Stomach (tissue), 4 donors: ENCODE results near the gene FOXI1.

Experiments used
- CTCF ChIP-seq, 7 experiments: fragments of 450-650 bp in 4 of 7; fragments of 200-600 bp in 3 of 7; sonication (generic) in 3 of 7; IDR thresholded peaks; one replicate each; pipeline ENCODE4 v1.5.1; 2016 to 2019; ENCODE audit warnings: antibody characterized with exemption in 7 of 7, control low read depth in 2 of 7, mild to moderate bottlenecking in 1 of 7
- EP300 ChIP-seq: sonication (generic); formaldehyde crosslinking; IDR thresholded peaks from one replicate; pipeline ENCODE4 v1.6.1; 2017; ENCODE audit warnings: antibody characterized with exemption
- POLR2A ChIP-seq, 4 donors: fragments of 450-650 bp; IDR thresholded peaks; one replicate each; pipeline ENCODE4 v1.6.1; 2016; ENCODE audit warnings: antibody characterized with exemption in 4 of 4, control low read depth in 2 of 4, mild to moderate bottlenecking in 1 of 4, moderate library complexity in 1 of 4
- POLR2AphosphoS5 ChIP-seq, 3 donors: sonication (generic); formaldehyde crosslinking; IDR thresholded peaks; one replicate each; pipeline ENCODE4 v1.6.1; 2016; ENCODE audit warnings: antibody characterized with exemption in 3 of 3

DNA sequence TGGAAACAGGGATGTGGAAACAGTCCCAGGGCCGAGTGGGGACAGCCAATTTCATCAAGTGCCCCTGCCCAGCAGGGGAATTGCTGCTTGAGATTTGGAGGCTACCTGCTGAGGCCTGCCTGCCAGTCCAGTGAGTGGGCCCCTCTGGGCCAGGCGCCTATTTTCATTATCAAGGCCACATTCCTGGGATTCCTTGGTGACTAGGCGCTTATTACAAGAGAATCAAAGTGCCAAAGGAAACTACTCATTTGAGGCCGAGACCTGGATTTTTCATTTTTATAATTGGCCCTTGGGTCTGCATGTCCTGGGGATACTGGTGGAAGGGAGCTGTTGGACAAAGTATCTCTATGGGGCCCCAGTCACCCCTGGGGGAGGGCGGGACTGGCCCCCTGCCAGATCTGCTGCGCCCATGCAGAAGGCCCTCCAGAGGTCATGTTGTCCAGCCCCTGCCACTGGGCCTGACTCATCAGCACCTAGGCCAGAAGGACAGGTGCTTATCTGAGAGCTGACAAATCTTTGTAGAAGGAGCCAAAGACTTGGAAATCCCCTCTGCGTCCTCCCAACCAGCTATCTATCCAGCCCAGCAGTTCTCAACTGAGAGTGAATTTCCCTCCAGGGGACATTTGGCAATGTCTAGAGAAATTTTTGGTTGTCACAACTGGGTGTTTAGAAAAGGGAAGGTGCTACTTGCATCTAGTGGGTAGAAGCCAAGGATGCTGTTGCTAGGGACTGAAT is 45.6 kb downstream of the FOXI1 start:
- TF ChIP-seq CTCF (IDR thresholded peaks at IDR 0.05) (no peak), EP300 (no peak), POLR2A (IDR thresholded peaks at IDR 0.05) (no peak), POLR2AphosphoS5 (IDR thresholded peaks at IDR 0.05) (no peak)
